GM12872 (cell line): ENCODE results near the gene RAB41.

Source experiments
- CTCF ChIP-seq: IDR thresholded peaks from 3 replicates; pipeline ENCODE4 v1.5.1; 2011; ENCODE audit warnings: low read depth, mild to moderate bottlenecking, low read length, moderate library complexity; ENCODE audit not compliant: insufficient read depth

The RAB41 gene

GRCh38 chrX:70293621-70294020, 11.6 kb downstream of the RAB41 start:
- TF ChIP-seq CTCF = no peak

GRCh38 chrX:70301716-70302115, 19.7 kb downstream of the RAB41 start:
- TF ChIP-seq CTCF = no peak

- TF ChIP-seq CTCF = no peak
Measured at GRCh38 chrX:70313503-70313902, 31.5 kb downstream of the RAB41 start.

GRCh38 chrX:70322784-70323183, 40.8 kb downstream of the RAB41 start:
- TF ChIP-seq CTCF = no peak

GRCh38 chrX:70324326-70324725, 42.4 kb downstream of the RAB41 start:
- TF ChIP-seq CTCF = no peak

GRCh38 chrX:70331161-70331560, 49.2 kb downstream of the RAB41 start:
- TF ChIP-seq CTCF = no peak

- peak; percentile 29; the same call in 1 of the 3 replicates for TF ChIP-seq CTCF
Measured at GRCh38 chrX:70332600-70332999, 50.6 kb downstream of the RAB41 start.
